RWPE2 (cell line): Measurements from ENCODE around the gene OVCH1.

Experiments
- ATAC-seq: fragments of 200-7000 bp; cut with Tn5 transposase; 3 replicates; pipeline ENCODE4 v1.9.1; 2021; ENCODE audit warnings: low read depth
- DNase-seq: peaks from one replicate; pipeline ENCODE4 v3.0.0-alpha.2; 2020; ENCODE audit warnings: low spot score
- H3K27ac ChIP-seq: fragments of 450-650 bp; 2 replicates; pipeline ENCODE4 v1.5.1; 2017; ENCODE audit warnings: mild to moderate bottlenecking; ENCODE audit not compliant: poor library complexity, severe bottlenecking
- H3K27me3 ChIP-seq: fragments of 250-450 bp; sonication (Bioruptor Pico); 2 replicates; pipeline ENCODE4 v1.5.1; 2021; ENCODE audit warnings: mild to moderate bottlenecking, moderate library complexity; ENCODE audit not compliant: insufficient read depth, poor library complexity, severe bottlenecking
- H3K36me3 ChIP-seq: fragments of 250-450 bp; sonication (Bioruptor Pico); 2 replicates; pipeline ENCODE4 v1.5.1; 2020; ENCODE audit warnings: low read depth, mild to moderate bottlenecking, moderate library complexity
- H3K4me1 ChIP-seq: fragments of 250-450 bp; sonication (Bioruptor Pico); 2 replicates; pipeline ENCODE4 v1.5.1; 2021; ENCODE audit warnings: mild to moderate bottlenecking, moderate library complexity; ENCODE audit not compliant: insufficient read depth, poor library complexity, severe bottlenecking
- H3K4me3 ChIP-seq: fragments of 250-450 bp; sonication (Bioruptor Pico); 2 replicates; pipeline ENCODE4 v1.5.1; 2021; ENCODE audit warnings: mild to moderate bottlenecking, moderate library complexity; ENCODE audit not compliant: severe bottlenecking
- H3K9me3 ChIP-seq: fragments of 250-450 bp; sonication (Bioruptor Pico); 2 replicates; pipeline ENCODE4 v1.5.1; 2021; ENCODE audit warnings: mild to moderate bottlenecking, moderate library complexity; ENCODE audit not compliant: severe bottlenecking
- CTCF ChIP-seq: fragments of 450-650 bp; IDR thresholded peaks from one replicate; pipeline ENCODE4 v1.5.1; 2017; ENCODE audit warnings: mild to moderate bottlenecking, moderate library complexity; ENCODE audit not compliant: poor library complexity, severe bottlenecking

OVCH1 gene

GRCh38 chr12:29518407-29518806 is 20.9 kb upstream of the OVCH1 start:
- H3K27me3 ChIP-seq: no peaks in the 10 kb centered on the region
- no peak for TF ChIP-seq CTCF
- H3K4me1 ChIP-seq: no peaks in the 10 kb centered on the region
- DNase-seq (no peak), ATAC-seq (no peak)
- no peaks in the 10 kb centered on the region for H3K36me3 ChIP-seq
- no peaks in the 10 kb centered on the region for H3K9me3 ChIP-seq
- H3K4me3 ChIP-seq: no peak overlapping the region
- no peak overlapping the region for H3K27ac ChIP-seq

- H3K9me3 ChIP-seq: no peaks in the 10 kb centered on the region
- no peaks in the 10 kb centered on the region for H3K27me3 ChIP-seq
- no peak overlapping the region for H3K27ac ChIP-seq
- TF ChIP-seq CTCF: no peak
- no peaks in the 10 kb centered on the region for H3K4me1 ChIP-seq
- DNase-seq: no peak
- no peak overlapping the region for H3K4me3 ChIP-seq
- no peaks in the 10 kb centered on the region for H3K36me3 ChIP-seq
- ATAC-seq: no peak
These were observed 19.8 kb upstream of the OVCH1 start for GRCh38 chr12:29517264-29517663.

- Histone ChIP-seq H3K27ac (no peak overlapping the region), H3K27me3 (no peaks in the 10 kb centered on the region), H3K9me3 (no peaks in the 10 kb centered on the region), H3K4me3 (no peak overlapping the region), H3K36me3 (no peaks in the 10 kb centered on the region), H3K4me1 (no peaks in the 10 kb centered on the region)
- DNase-seq (no peak), ATAC-seq (no peak)
- TF ChIP-seq CTCF: no peak
These were observed 19.0 kb upstream of the OVCH1 start for GRCh38 chr12:29516431-29516875.

- TF ChIP-seq CTCF: no peak
- Histone ChIP-seq H3K36me3 (no peaks in the 10 kb centered on the region), H3K27me3 (no peaks in the 10 kb centered on the region), H3K4me3 (no peak overlapping the region), H3K9me3 (no peaks in the 10 kb centered on the region), H3K27ac (no peak overlapping the region), H3K4me1 (no peaks in the 10 kb centered on the region)
- DNase-seq (no peak), ATAC-seq (no peak)
These were observed 13.2 kb upstream of the OVCH1 start for GRCh38 chr12:29510591-29511185.

- no peak for DNase-seq
These were observed 12.0 kb upstream of the OVCH1 start for GRCh38 chr12:29509503-29509902.

More at GRCh38 chr12:29509503-29509902, 12.0 kb upstream of the OVCH1 start:
- no peaks in the 10 kb centered on the region for H3K4me1 ChIP-seq
- no peaks in the 10 kb centered on the region for H3K27me3 ChIP-seq
- no peak overlapping the region for H3K4me3 ChIP-seq
- no peak for ATAC-seq
- TF ChIP-seq CTCF: no peak
- H3K9me3 ChIP-seq: no peaks in the 10 kb centered on the region
- no peak overlapping the region for H3K27ac ChIP-seq
- no peaks in the 10 kb centered on the region for H3K36me3 ChIP-seq
